HG03521 (cell line): ENCODE data around the gene ARHGEF11.

Experiments
- ATAC-seq: cut with Tn5 transposase; IDR thresholded peaks from one replicate; pipeline ENCODE4 v1.9.1; 2021; ENCODE audit warnings: mild to moderate bottlenecking, moderate library complexity; ENCODE audit not compliant: unreplicated experiment

The ARHGEF11 gene

DNA sequence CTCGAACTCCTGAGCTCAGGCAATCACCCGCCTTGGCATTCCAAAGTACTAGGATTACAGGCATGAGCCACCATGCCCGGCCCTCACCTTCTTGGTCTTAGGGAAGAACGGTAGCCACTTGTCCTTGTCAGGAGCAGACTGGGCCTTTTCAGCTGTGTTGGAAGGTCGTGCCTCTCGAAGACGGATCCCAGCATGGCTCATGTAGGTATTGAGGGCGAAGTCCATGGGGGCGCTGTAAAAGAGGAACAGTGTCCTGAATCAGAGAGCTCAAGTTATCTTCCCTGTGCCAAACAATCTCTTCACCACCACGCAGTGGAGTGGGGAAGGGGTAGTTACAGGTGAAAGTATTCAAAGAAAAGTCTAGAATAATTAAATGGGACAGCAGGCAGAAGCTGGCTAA is 89.2 kb downstream of the ARHGEF11 start:
- no peak for ATAC-seq

DNA sequence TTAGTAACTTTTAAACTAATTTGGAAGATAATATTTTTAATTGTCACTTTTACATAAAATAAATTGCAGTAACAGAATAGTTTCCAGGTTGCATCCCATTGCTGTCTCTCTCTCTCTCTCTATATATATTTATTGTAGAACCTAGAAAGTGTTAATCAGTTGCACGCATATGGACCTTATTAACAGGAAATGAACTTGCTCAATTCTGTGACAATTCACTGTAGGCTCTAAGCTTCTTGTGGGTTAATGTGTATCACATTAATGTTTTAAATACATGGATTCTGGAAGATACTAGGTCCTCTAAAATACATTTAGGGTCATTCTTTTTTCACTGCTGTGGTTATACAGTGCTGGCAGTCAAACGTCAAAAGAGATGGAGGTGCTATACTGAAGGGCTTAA is 92.0 kb downstream of the ARHGEF11 start:
- no peak for ATAC-seq

DNA sequence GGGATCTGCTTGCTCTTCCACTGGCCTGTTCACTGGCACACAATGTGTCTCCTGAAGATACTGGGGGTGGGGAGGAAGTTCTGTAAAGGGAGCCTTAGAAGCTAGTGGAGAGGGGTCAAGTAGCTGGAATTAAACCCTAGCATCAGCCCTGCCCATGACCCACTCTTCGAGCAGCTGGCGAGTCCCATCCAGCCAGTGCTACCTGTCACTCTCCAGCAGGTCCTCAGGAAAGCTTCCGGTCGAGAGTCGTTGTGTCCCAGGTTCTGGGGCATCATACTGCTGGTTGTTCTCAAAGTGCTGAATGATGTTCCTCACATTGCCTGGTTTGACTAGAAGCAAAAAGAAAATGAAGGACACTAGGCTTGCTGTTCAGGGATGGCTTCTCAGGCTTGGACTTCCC is 94.2 kb downstream of the ARHGEF11 start:
- ATAC-seq: no peak

DNA sequence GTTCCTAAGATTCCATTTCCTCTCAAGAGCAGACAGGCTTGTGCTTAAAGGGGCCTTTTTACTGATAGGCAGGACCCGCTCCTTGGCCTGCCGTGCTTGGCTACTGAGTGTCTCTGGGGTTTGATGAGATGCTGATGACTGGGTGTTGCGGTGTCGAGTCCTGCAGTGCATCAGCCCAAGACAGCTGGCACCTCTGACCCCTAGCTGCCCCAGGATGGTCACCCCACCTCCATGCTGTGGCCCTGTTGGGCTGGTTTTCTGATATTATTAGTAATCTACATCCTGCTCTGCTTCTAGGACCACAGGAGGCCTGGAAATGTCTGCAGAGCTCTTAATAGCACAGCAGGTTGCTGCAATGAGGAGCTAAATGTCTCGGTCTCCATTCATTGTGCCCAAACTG is 96.4 kb downstream of the ARHGEF11 start:
- no peak for ATAC-seq

DNA sequence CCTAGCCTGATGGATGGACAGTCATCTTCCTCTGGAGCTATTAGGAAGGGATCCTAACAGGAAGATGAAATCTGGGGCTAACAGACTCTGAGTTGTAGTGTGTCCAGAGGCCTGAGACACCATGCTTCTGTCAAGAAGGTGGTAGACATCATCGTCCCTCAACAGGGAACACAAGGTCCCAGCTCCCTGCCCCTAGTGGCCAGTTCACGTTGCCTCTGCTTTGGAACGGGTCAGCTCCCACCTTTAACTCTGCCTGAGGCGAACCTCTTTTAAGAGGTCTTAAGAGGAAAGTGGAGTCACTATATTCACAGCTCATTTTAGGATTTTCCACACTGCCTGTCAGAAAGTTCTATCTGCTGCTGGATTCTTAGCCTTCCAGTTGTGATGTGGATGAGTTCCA is 96.8 kb downstream of the ARHGEF11 start:
- ATAC-seq: no peak

- ATAC-seq: no peak
These were observed 97.6 kb downstream of the ARHGEF11 start for GRCh38 chr1:156947818-156948525.

- no peak for ATAC-seq
These were observed 98.4 kb downstream of the ARHGEF11 start for GRCh38 chr1:156947127-156947526.

DNA sequence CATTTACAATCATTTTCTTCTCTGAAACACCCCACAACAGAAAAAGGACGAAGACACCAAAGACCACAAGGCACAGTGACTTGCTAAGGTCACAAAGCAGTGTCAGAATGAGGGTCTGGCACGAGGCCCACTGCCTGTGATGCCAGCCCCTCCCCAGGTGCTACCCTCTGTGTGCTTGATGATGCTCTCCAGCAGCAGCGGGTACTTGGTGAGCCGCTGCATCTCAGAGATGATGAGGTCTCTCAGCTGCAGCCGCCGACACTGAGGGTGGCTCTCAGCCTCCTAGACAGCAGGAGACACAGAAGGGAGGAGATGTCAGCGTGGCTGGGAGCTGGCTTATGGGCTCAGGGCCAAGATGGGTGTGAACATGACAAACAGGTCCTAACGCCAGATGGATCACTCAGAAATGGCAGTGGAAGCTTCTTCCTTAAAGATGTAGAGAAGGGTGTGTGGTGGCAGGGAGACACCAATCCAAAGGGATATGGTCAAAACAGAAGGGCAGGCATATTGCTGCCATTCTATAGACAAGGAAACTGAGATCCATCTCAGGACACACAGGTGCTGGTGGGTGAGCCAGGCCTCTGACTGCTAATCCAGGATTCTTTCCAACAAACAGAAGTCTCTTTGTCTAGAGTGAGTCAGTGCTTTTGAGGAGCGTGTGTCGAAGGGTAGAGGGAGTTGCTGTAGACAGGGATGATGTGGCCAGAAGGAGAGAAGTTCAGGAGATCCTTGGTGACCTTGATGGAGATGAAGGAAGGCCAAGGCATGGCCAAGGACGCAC is 99.5 kb downstream of the ARHGEF11 start:
- ATAC-seq: no peak

GRCh38 chr1:156944848-156945247 is 100.7 kb downstream of the ARHGEF11 start:
- ATAC-seq: no peak

DNA sequence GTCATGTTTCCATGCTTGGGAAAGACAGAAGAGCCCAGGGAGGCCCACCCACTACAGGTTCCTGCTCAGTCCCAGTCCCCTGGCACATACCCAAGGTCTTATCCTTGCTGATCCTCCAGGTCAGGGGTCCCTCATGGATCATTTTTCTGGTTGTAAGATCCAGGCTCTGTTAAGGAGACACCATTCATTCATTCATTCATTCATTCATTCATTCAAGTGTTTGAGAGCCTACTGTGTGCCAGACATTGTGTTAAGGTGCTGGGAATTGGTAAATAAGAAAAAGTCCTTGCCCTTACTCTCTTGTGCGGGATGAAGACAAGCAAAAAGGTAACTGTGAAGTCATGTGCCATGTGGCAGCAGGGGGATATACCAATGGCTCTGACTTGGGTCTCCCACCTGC is 101.3 kb downstream of the ARHGEF11 start:
- no peak for ATAC-seq

DNA sequence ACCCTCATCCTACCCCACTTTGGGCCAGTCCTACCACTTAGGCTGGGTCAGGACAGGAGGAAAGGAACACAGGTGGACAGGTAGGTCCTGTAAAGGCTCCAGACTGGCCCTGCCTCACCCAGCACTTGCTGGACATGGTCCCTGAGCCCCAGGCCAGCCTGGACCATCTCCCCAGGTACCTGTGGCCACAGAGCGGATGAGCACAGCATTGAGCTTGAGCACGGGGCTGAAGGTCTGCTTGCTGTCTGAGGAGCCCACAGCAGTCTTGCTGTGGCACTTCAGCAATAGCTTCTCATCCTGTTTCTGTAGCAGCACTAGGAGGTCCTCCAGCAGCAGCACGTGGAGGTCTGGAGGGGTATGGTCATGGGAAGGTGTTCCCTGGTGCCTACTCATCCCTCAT is 101.8 kb downstream of the ARHGEF11 start:
- ATAC-seq: no peak

GRCh38 chr1:156942576-156942975 is 103.0 kb downstream of the ARHGEF11 start:
- no peak for ATAC-seq

- no peak for ATAC-seq
These were observed 103.4 kb downstream of the ARHGEF11 start for GRCh38 chr1:156942176-156942575.

GRCh38 chr1:156941675-156942074 is 103.9 kb downstream of the ARHGEF11 start:
- no peak for ATAC-seq

GRCh38 chr1:156939786-156940334 is 105.7 kb downstream of the ARHGEF11 start:
- no peak for ATAC-seq

GRCh38 chr1:156938813-156939212 is 106.7 kb downstream of the ARHGEF11 start:
- ATAC-seq: no peak

DNA sequence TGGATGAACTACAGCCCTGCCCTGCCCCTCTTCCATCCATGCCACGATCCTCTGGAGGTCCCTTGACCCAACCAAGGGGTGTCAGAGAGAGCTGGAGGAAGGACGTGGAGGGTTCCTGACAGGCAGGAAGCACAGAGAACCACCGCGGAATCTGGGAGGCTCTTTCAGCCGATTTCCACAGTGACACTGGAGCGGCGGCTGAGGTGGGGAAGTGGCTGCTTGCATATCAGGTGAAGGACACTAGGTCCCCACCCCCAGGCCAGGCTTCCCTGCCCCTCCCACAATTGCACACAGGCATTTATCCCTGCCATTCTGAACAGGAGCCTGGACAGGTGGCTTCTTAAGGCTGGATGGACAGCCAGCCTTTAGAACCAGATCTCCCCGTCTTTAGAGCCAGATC is 107.7 kb downstream of the ARHGEF11 start:
- no peak for ATAC-seq

DNA sequence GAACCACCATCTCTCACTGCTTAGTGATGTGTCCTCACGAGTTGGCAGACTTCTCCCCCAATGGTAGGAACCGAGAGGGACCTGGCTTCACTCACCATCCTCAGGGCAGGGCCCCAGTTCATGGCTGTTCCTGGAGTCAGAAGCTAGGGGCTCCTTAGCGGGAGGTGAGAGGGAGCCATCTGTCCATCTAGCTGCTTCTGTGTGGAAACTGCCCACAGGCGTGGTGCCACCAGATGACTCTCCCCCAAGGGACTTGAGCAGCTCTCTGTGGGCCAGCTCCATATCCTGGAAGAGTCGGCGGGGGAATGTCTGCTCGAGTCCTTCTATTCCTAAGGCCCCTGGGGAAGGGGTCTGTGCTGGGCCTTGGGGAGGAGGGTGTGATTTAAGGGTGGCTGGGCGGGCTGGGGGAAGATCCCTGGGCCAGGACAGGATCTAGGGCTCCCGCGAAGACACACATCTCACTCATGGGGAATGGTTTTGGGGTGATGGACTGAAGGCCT is 108.8 kb downstream of the ARHGEF11 start:
- no peak for ATAC-seq

- no peak for ATAC-seq
These were observed 109.4 kb downstream of the ARHGEF11 start for GRCh38 chr1:156936191-156936590.

- ATAC-seq: no peak
These were observed 109.9 kb downstream of the ARHGEF11 start for GRCh38 chr1:156935505-156936128.

- ATAC-seq: no peak
These were observed 112.4 kb downstream of the ARHGEF11 start for GRCh38 chr1:156933136-156933535.
